Right hindlimb (tissue), 1 donor: ENCODE data around the gene KLF7.

Source experiments
- DNase-seq: peaks from one replicate; pipeline ENCODE4 v3.0.0-alpha.2; 2018

Gene KLF7

GRCh38 chr2:207148020-207148419, 17.7 kb downstream of the KLF7 start:
- no peak for DNase-seq

- DNase-seq = no peak
Measured at GRCh38 chr2:207144173-207144785, 21.5 kb downstream of the KLF7 start.

- peak; percentile 82 for DNase-seq
Measured at GRCh38 chr2:207143215-207144172, 22.3 kb downstream of the KLF7 start.

GRCh38 chr2:207142461-207142860, 23.3 kb downstream of the KLF7 start:
- no peak for DNase-seq

GRCh38 chr2:207141386-207141785, 24.4 kb downstream of the KLF7 start:
- no peak for DNase-seq

- no peak for DNase-seq
Measured at GRCh38 chr2:207140265-207140664, 25.5 kb downstream of the KLF7 start.

- DNase-seq = no peak
Measured at GRCh38 chr2:207139552-207139951, 26.2 kb downstream of the KLF7 start.

DNA sequence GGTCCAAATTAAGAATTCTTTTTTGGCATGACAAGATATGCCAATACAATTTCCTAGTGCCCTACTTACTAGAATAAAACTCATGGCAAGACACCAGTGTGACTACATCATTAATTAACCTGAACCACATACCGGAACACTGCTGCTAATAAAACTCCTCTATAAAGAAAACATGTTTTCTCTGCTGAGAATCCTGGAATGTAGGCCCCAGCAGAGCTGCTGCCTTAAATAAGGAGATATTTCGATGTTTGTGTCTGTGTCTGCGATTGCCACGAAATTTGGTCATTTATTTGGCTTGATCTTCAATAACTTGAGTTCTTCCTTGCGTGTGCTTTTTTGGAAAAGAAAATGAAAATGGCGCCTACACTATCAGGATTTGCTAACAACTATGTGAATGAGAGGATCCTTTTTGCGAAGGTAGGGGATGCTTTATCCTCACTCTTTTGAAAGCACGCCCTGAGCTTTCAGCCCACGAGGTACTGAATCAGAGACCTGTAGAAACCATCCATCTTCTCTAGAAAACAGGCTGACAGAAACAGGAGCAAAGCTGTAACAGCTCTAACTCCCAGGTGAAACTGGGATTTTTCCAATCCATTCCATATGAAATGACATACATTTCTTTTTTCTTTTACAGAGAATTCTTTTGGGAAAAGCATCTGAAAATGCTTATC, 27.0 kb downstream of the KLF7 start:
- DNase-seq = no peak

GRCh38 chr2:207137596-207138337, 28.0 kb downstream of the KLF7 start:
- no peak for DNase-seq

- no peak for DNase-seq
Measured at GRCh38 chr2:207136874-207137273, 28.9 kb downstream of the KLF7 start.

DNA sequence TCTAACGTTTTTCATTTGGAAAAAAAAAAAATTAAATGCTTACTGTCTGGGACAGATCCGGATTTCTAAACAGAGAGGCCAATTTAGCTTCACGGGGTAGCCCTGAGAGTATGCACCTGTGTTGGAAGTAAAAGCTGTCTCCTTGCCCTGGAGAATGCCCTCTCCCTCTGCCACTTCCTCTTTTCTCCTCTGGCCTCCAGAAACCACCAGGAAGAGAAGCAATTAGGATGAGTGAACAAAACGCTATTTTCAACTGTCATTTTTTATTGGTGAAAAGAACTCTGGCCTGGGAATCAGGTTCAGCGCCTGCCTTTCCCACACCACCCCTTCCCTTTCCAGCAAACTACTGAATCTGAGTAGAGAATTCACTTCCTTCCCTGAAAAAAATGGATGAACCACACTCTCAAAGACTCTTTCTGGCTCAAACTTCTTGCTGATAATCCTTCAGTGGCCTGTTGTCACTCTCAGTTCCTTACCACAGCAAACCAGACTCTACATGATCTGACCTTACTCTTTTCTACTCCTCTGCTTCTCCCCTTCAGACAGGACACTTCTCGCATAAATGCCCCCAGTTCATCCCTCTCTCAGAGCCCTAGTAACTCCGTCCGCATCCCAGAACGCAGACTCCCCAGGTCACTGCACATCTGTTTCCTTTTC, 29.8 kb downstream of the KLF7 start:
- no peak for DNase-seq

DNA sequence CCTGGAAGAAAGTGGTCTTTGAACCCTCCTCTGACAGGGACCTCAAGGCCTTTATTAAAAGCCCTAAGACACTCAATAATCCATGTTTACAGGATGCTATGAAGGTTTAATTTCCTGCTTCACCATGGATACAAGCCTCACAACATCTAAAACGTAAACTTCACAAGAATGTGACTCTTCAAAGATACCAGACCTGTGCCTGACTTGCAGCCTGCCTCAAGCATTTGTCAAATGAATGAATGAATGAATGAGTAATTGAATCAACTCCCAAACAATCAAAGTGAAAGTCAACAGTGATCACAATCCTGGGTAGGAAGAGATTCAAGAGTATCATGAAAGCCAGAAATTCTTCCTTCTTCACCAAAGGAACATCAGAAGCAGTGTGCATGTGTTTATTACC, 30.4 kb downstream of the KLF7 start:
- DNase-seq = no peak

GRCh38 chr2:207133820-207134519, 31.8 kb downstream of the KLF7 start:
- peak; percentile 90 for DNase-seq

DNA sequence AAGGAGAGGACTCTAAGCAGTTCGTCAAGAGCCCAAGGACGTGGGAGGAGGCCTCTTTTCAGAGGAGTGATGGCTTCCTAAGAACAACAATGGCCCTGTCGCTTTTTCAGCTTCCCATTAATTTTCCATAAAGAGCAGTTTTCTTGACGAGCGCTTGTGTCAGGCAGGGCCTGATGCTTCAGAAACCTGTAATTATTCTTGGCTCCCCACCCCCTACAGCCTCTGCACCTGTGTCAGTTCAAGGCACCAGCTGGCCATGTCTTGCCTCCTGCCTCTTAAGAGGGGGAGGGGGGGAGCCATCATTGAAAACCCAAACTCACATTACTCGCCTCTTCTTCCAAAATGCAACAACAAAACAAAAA, 32.3 kb downstream of the KLF7 start:
- DNase-seq = peak; percentile 55

GRCh38 chr2:207132019-207132418, 33.7 kb downstream of the KLF7 start:
- DNase-seq = no peak

DNA sequence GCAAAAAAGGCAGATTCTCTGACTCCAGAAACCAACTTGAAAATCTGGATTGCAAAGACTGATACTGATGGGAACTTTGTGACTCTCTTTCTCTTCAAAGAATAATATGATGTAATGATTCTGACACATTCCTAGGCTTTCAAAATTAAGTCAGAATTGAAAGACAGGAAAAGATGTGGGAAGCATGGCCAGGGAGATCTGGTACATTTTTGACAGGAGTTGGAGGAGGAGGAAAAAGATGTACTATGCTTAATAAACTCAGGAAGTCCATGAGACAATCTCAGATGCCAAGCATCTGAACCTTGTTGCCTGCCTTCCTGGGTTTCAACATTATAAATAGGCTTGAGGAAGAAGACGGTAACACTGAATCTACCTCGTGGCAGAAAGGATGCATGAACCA, 34.2 kb downstream of the KLF7 start:
- DNase-seq = no peak

GRCh38 chr2:207130958-207131521, 34.7 kb downstream of the KLF7 start:
- DNase-seq = no peak

- no peak for DNase-seq
Measured at GRCh38 chr2:207129821-207130220, 35.9 kb downstream of the KLF7 start.

DNA sequence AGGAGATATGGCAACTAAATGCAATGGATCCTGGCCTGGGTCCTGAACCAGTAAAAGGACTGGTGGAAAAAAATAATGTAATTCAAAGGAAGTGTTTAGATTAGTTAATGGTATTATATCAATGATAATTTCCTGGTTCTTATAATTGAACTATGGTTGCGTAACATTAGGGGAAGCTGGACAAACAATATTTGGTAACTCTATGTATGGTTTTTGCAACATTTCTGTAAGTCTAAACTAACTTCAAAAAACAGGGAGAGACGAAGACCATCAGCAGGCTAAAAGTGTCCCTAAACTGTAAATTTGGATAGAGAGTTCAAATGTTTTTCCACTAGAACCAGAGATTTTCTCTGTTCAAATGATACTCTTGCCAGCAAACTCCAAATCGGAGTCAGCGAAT, 36.9 kb downstream of the KLF7 start:
- no peak for DNase-seq

- no peak for DNase-seq
Measured at GRCh38 chr2:207126724-207127308, 38.9 kb downstream of the KLF7 start.

DNA sequence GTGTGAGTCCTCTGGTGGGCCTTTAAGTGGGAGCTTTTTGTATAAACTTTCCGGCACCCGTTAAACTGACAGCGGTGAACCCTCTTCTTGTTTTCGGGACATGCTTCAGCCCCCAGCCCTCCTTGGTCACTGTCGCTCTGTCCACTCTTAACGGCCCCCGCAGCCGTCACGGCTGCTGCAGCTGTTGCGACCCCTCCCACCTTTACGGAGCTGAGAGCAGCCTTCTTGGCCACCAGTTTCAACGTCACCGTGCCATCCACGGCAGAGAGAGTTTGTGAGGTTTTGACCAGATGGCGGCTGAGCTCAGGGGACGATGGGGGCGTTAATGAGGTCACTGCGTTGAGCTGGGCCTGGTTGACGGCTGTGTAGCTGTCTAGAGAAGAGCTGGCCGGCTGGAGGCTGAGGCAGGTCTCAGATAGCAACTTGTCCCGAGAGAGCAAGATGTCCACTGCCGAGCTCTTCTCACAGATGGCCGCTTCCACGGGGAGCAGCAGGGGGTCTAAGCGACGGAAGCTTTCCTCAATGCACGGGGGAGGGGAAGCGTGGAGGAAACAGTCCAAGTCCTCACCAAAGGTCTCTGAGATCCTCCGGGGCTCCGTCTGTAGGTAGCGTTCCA, 41.9 kb downstream of the KLF7 start:
- DNase-seq = no peak
